Fibroblast of the aortic adventitia (primary cell): ENCODE data around the gene RPA4. TPM values are rescaled to one million over a fixed set of nuclear protein-coding genes. Genes with fewer than 3 reads are reported as not detected.
"Not testable (repeated sequence)": the region's sequence is repeated elsewhere in the genome, so short reads cannot be mapped to it uniquely, and the experiment has no call there.

ENCODE experiments used
- DNase-seq: peaks from one replicate; pipeline ENCODE4 v3.0.0-alpha.2; 2010; ENCODE audit warnings: low read depth
- H3K4me3 ChIP-seq: 2 replicates; pipeline ENCODE4 v1.5.1; 2011; ENCODE audit warnings: low read depth, mild to moderate bottlenecking, control low read depth, low read length, moderate library complexity
- CTCF ChIP-seq: IDR thresholded peaks from 2 replicates; pipeline ENCODE4 v1.5.1; 2011; ENCODE audit warnings: mild to moderate bottlenecking, low read length, control low read depth, inconsistent platforms; ENCODE audit not compliant: insufficient read depth
- total RNA-seq: library from RNA; depleted of rRNA; stranded (reverse); fragments of >200 nt; gene quantifications from 2 replicates; pipeline ENCODE4 v1.2.3, GENCODE V29; 2012; ENCODE audit warnings: low replicate concordance

RPA4 gene
- total RNA-seq = 0.33 and 1.4 TPM in 2 replicates

GRCh38 chrX:96883608-96884007 is at the start of gene RPA4:
RPA4 (plus strand) TSS chrX:96883908; CDS start chrX:96884311, 403 bp downstream.
- no peak within 1 kb of the TSS for H3K4me3 ChIP-seq
- no peak for DNase-seq
- TF ChIP-seq CTCF = no peak

GRCh38 chrX:96834137-96834536 is 49.6 kb upstream of the RPA4 start:
- no peak for DNase-seq
- TF ChIP-seq CTCF = no peak
- H3K4me3 ChIP-seq = no peak overlapping the region

GRCh38 chrX:96835660-96836289 is 47.9 kb upstream of the RPA4 start:
- no peak for TF ChIP-seq CTCF
- no peak overlapping the region for H3K4me3 ChIP-seq
- DNase-seq = no peak

- TF ChIP-seq CTCF = no peak
- H3K4me3 ChIP-seq = no peak overlapping the region
- DNase-seq = peak; percentile 51
Observed at GRCh38 chrX:96837808-96838207, 45.9 kb upstream of the RPA4 start.

- no peak for DNase-seq
- no peak for TF ChIP-seq CTCF
- no peak overlapping the region for H3K4me3 ChIP-seq
Observed at GRCh38 chrX:96838537-96838936, 45.2 kb upstream of the RPA4 start.

GRCh38 chrX:96841325-96841724 is 42.4 kb upstream of the RPA4 start:
- DNase-seq = no peak
- TF ChIP-seq CTCF = no peak
- H3K4me3 ChIP-seq = no peak overlapping the region

GRCh38 chrX:96841866-96842265 is 41.8 kb upstream of the RPA4 start:
- DNase-seq = not testable (repeated sequence)

More at GRCh38 chrX:96841866-96842265, 41.8 kb upstream of the RPA4 start:
- H3K4me3 ChIP-seq = not testable (repeated sequence)
